Neural cell (in vitro differentiated cells): ENCODE results near the gene MYOM1. TPM values are rescaled to one million over a fixed set of nuclear protein-coding genes. Genes with fewer than 3 reads are reported as not detected.
A peak's percentile ranks its signal among the peaks of the same experiment; 100 is the strongest.

Experiments used
- H2AFZ ChIP-seq: fragments of 200-600, 300-800 bp; sonication (generic), shearing (Covaris generic); 2 replicates; pipeline ENCODE4 v1.6.0; 2014; ENCODE audit warnings: low read depth, mild to moderate bottlenecking, antibody characterized with exemption, low read length, moderate library complexity
- H3F3A ChIP-seq: fragments of 200-600 bp; shearing (Covaris generic); 2 replicates; pipeline ENCODE4 v1.6.1; 2016; ENCODE audit warnings: mild to moderate bottlenecking, moderate library complexity, mixed read lengths, antibody characterized with exemption, low read length; ENCODE audit not compliant: insufficient read depth, poor library complexity, severe bottlenecking
- H3K27ac ChIP-seq: fragments of 200-600, 300-800 bp; sonication (generic), shearing (Covaris generic); 2 replicates; pipeline ENCODE4 v1.5.1; 2014; ENCODE audit warnings: mild to moderate bottlenecking, low read length, moderate library complexity
- H3K27me3 ChIP-seq: fragments of 300-800, 200-600 bp; sonication (generic), shearing (Covaris generic); 2 replicates; pipeline ENCODE4 v1.6.0; 2014; ENCODE audit warnings: mild to moderate bottlenecking, low read depth, low read length, moderate library complexity; ENCODE audit not compliant: insufficient read depth
- H3K36me3 ChIP-seq: fragments of 300-800, 200-600 bp; sonication (generic), shearing (Covaris generic); 2 replicates; pipeline ENCODE4 v1.5.1; 2014; ENCODE audit warnings: mild to moderate bottlenecking, antibody characterized with exemption, low read length, moderate library complexity; ENCODE audit not compliant: insufficient read depth
- H3K4me2 ChIP-seq: fragments of 300-800, 200-600 bp; sonication (generic), shearing (Covaris generic); 2 replicates; pipeline ENCODE4 v1.6.0; 2014; ENCODE audit warnings: mild to moderate bottlenecking, low read length
- H3K4me3 ChIP-seq: fragments of 300-800, 200-600 bp; sonication (generic), shearing (Covaris generic); 2 replicates; pipeline ENCODE4 v1.5.1; 2014; ENCODE audit warnings: mild to moderate bottlenecking, low read length, moderate library complexity
- H3K79me2 ChIP-seq: fragments of 200-600 bp; shearing (Covaris generic); replicated peaks from 2 replicates; pipeline ENCODE4 v1.6.0; 2014; ENCODE audit warnings: mild to moderate bottlenecking, low read length, moderate library complexity; ENCODE audit not compliant: insufficient read depth
- H3K9ac ChIP-seq: fragments of 300-800, 200-600 bp; sonication (generic), shearing (Covaris generic); 2 replicates; pipeline ENCODE4 v1.6.1; 2016; ENCODE audit warnings: mild to moderate bottlenecking, low read length, mixed read lengths
- H3K9me2 ChIP-seq: fragments of 200-600 bp; shearing (Covaris generic); 2 replicates; pipeline ENCODE4 v1.6.1; 2016; ENCODE audit warnings: mild to moderate bottlenecking, low read length, mixed read lengths; ENCODE audit not compliant: insufficient read depth
- H3K9me3 ChIP-seq: fragments of 200-600, 300-800 bp; sonication (generic), shearing (Covaris generic); 2 replicates; pipeline ENCODE4 v1.6.1; 2016; ENCODE audit warnings: mild to moderate bottlenecking, mixed run types, low read length, moderate library complexity, mixed read lengths
- H4K20me1 ChIP-seq: fragments of 200-600 bp; shearing (Covaris generic); 2 replicates; pipeline ENCODE4 v1.6.1; 2016; ENCODE audit warnings: mild to moderate bottlenecking, mixed run types; ENCODE audit not compliant: insufficient read depth
- EP300 ChIP-seq: fragments of 450-650 bp; conservative IDR thresholded peaks from 2 replicates; pipeline ENCODE4 v1.6.1; 2014; ENCODE audit warnings: antibody characterized with exemption, mild to moderate bottlenecking, moderate library complexity; ENCODE audit not compliant: poor library complexity, severe bottlenecking
- EZH2 ChIP-seq: fragments of 200-600, 300-800 bp; shearing (Covaris generic), sonication (generic); IDR thresholded peaks from 2 replicates; pipeline ENCODE4 v1.6.1; 2014; ENCODE audit warnings: antibody characterized with exemption, low read length, borderline replicate concordance, mild to moderate bottlenecking; ENCODE audit not compliant: insufficient read depth, poor library complexity, severe bottlenecking
- MXI1 ChIP-seq: fragments of 450-650 bp; conservative IDR thresholded peaks from 2 replicates; pipeline ENCODE4 v1.6.1; 2014; ENCODE audit warnings: antibody characterized with exemption, mild to moderate bottlenecking; ENCODE audit not compliant: poor library complexity, severe bottlenecking
- POLR2AphosphoS5 ChIP-seq: IDR thresholded peaks from 2 replicates; pipeline ENCODE4 v1.6.1; 2012
- RAD21 ChIP-seq: fragments of 450-650 bp; conservative IDR thresholded peaks from 2 replicates; pipeline ENCODE4 v1.6.1; 2014; ENCODE audit warnings: antibody characterized with exemption, mild to moderate bottlenecking, moderate library complexity
- REST ChIP-seq: IDR thresholded peaks from 2 replicates; pipeline ENCODE4 v1.6.1; 2012; ENCODE audit warnings: borderline replicate concordance
- SMC3 ChIP-seq: fragments of 450-650 bp; conservative IDR thresholded peaks from 2 replicates; pipeline ENCODE4 v1.6.1; 2014; ENCODE audit warnings: antibody characterized with exemption, mild to moderate bottlenecking, moderate library complexity; ENCODE audit not compliant: poor library complexity
- TAF1 ChIP-seq: IDR thresholded peaks from 2 replicates; pipeline ENCODE4 v1.6.1; 2012; ENCODE audit warnings: low read depth
- polyA plus RNA-seq: library from polyadenylated mRNA; depleted of rRNA; stranded (reverse); fragments of >200 nt; gene quantifications from 2 replicates; pipeline ENCODE4 v1.2.3, GENCODE V29; 2014

Gene MYOM1
- polyA plus RNA-seq, 1 donor from 2014 or later = 1.7 TPM

- H3K79me2 ChIP-seq = peaks cover 27% of the 10 kb centered on the region
- H3K36me3 ChIP-seq = no peaks in the 10 kb centered on the region
- no peak overlapping the region for H3K4me2 ChIP-seq
- H3K27me3 ChIP-seq = no peaks in the 10 kb centered on the region
- no peaks in the 10 kb centered on the region for H4K20me1 ChIP-seq
- H3K27ac ChIP-seq = no peak overlapping the region
- H2AFZ ChIP-seq = no peak overlapping the region
- H3K4me3 ChIP-seq = no peak overlapping the region
- no peaks in the 10 kb centered on the region for H3K9me3 ChIP-seq
- no peaks in the 10 kb centered on the region for H3K9me2 ChIP-seq
- no peaks in the 10 kb centered on the region for H3F3A ChIP-seq
- TF ChIP-seq REST = no peak
- TF ChIP-seq RAD21 = no peak
- TF ChIP-seq TAF1 = no peak
- no peak for TF ChIP-seq EZH2
- TF ChIP-seq SMC3 = no peak
- TF ChIP-seq POLR2AphosphoS5 = no peak
- H3K9ac ChIP-seq = no peak overlapping the region
These were observed 30.7 kb upstream of the MYOM1 start for GRCh38 chr18:3250237-3251107.

- H3K27ac ChIP-seq = no peak overlapping the region
These were observed 29.0 kb upstream of the MYOM1 start for GRCh38 chr18:3248658-3249359.

GRCh38 chr18:3248062-3248657 is 28.4 kb upstream of the MYOM1 start:
- Histone ChIP-seq H3K79me2 (peaks cover 27% of the 10 kb centered on the region), H3K9me3 (no peaks in the 10 kb centered on the region), H4K20me1 (no peaks in the 10 kb centered on the region), H3K9me2 (no peaks in the 10 kb centered on the region), H3K4me3 (peak overlapping the region; percentile 96), H3K27me3 (no peaks in the 10 kb centered on the region), H3K36me3 (no peaks in the 10 kb centered on the region), H3K9ac (peak overlapping the region; percentile 79), H2AFZ (peak overlapping the region; percentile 85), H3F3A (no peaks in the 10 kb centered on the region), H3K27ac (peak overlapping the region; percentile 58), H3K4me2 (peak overlapping the region; percentile 98)
- TF ChIP-seq REST (no peak), TAF1 (no peak), EZH2 (no peak), EP300 (no peak)

More at GRCh38 chr18:3248658-3249359, 29.0 kb upstream of the MYOM1 start:
- no peaks in the 10 kb centered on the region for H3K9me3 ChIP-seq
- no peaks in the 10 kb centered on the region for H3K36me3 ChIP-seq
- no peaks in the 10 kb centered on the region for H4K20me1 ChIP-seq
- H3K27me3 ChIP-seq = no peaks in the 10 kb centered on the region
- no peaks in the 10 kb centered on the region for H3F3A ChIP-seq
- H2AFZ ChIP-seq = no peak overlapping the region
- no peaks in the 10 kb centered on the region for H3K9me2 ChIP-seq
- peak overlapping the region; percentile 96 for H3K4me3 ChIP-seq
- peak overlapping the region; percentile 79 for H3K9ac ChIP-seq
- peak overlapping the region; percentile 98 for H3K4me2 ChIP-seq
- H3K79me2 ChIP-seq = peaks cover 27% of the 10 kb centered on the region
- TF ChIP-seq TAF1 (no peak), EZH2 (no peak), RAD21 (no peak), MXI1 (no peak)
